ENCODE results near the gene CD99.

GRCh38 chrX:2774057-2774456, 83.0 kb downstream of the CD99 start:
- TF ChIP-seq EZH2 (IDR thresholded peaks at IDR 0.05; ENCODE audit: borderline replicate concordance, low read depth, low read length, severe bottlenecking) (no peak), CTCF (IDR thresholded peaks at IDR 0.05; ENCODE audit: borderline replicate concordance, extremely low read depth, low read length, poor library complexity, severe bottlenecking) (no peak)
